H1 (cell line): ENCODE results near the gene ZNF496. TPM values are rescaled to one million over a fixed set of nuclear protein-coding genes. Genes with fewer than 3 reads are reported as not detected.

Source experiments
- ATF2 ChIP-seq: IDR thresholded peaks from 2 replicates; pipeline ENCODE4 v1.6.1; 2012; ENCODE audit warnings: low read length, inconsistent platforms
- BRCA1 ChIP-seq: IDR thresholded peaks from 2 replicates; pipeline ENCODE4 v1.6.1; 2012; ENCODE audit warnings: low read depth, low read length, improper control_type of control experiment
- CHD7 ChIP-seq: fragments of 300-600 bp; sonication (generic); IDR thresholded peaks from 2 replicates; pipeline ENCODE4 v1.7.1; 2012; ENCODE audit warnings: low read length, moderate library complexity, mild to moderate bottlenecking, inconsistent platforms; ENCODE audit not compliant: insufficient replicate concordance
- EP300 ChIP-seq, 2 experiments: IDR thresholded peaks; 1 replicate in 1 of 2; 2 replicates in 1 of 2; pipeline ENCODE4 v1.6.1; 2011 to 2012; ENCODE audit warnings: low read depth in 2 of 2, low read length in 2 of 2, mild to moderate bottlenecking in 2 of 2, borderline replicate concordance in 1 of 2, inconsistent platforms in 1 of 2, moderate library complexity in 1 of 2
- POLR2A ChIP-seq, 2 experiments: IDR thresholded peaks; 1 replicate in 1 of 2; 2 replicates in 1 of 2; pipeline ENCODE4 v1.6.1; 2011; ENCODE audit warnings: low read depth in 2 of 2, low read length in 2 of 2, mild to moderate bottlenecking in 2 of 2; ENCODE audit errors: control extremely low read depth in 1 of 2
- RXRA ChIP-seq: IDR thresholded peaks from 2 replicates; pipeline ENCODE4 v1.6.1; 2011; ENCODE audit warnings: low read depth, mild to moderate bottlenecking, low read length, moderate library complexity; ENCODE audit not compliant: insufficient read depth
- TBP ChIP-seq: IDR thresholded peaks from 2 replicates; pipeline ENCODE4 v1.6.1; 2011; ENCODE audit warnings: low read depth, low read length, improper control_type of control experiment
- TEAD4 ChIP-seq: IDR thresholded peaks from 2 replicates; pipeline ENCODE4 v1.6.1; 2012; ENCODE audit warnings: low read depth, low read length, inconsistent platforms, mixed read lengths
- YY1 ChIP-seq: IDR thresholded peaks from 2 replicates; pipeline ENCODE4 v1.6.1; 2011; ENCODE audit warnings: low read depth, mild to moderate bottlenecking, low read length
- ZNF274 ChIP-seq: IDR thresholded peaks from 2 replicates; pipeline ENCODE4 v1.7.0; 2012; ENCODE audit warnings: low read length, borderline replicate concordance; ENCODE audit errors: extremely low read depth
- polyA plus RNA-seq, 7 experiments: library from polyadenylated mRNA; depleted of rRNA in 3 of 7; stranded (reverse) in 5 of 7; unstranded in 2 of 7; fragments of >200 nt in 5 of 7; fragments of 200-250 nt in 2 of 7; gene quantifications; 1 replicate in 5 of 7; 2 replicates in 1 of 7; 4 replicates in 1 of 7; pipeline versions ENCODE4 v1.2.1 to v1.2.3, GENCODE V29; 2011 to 2013; ENCODE audit warnings: missing spikeins in 2 of 7, mixed read lengths in 2 of 7
- total RNA-seq: library from RNA; stranded (reverse); fragmentation: NEBNext Ultra II Directional; extraction: Animal tissue kit (Norgen Biotek cat#: 25700); gene quantifications from 2 replicates; pipeline ENCODE4 v1.2.1, GENCODE V29; 2021

ZNF496 gene
- total and polyA plus RNA-seq, 2 of the 8 experiments (the other 6 are each of a cell fraction or from before 2014, with no cell fraction given): 27.9 to 71.4 TPM

- TF ChIP-seq CHD7 (no peak), ZNF274 (no peak), POLR2A (IDR thresholded peaks at IDR 0.05; ENCODE audit: control extremely low read depth in 1 of 2, low read depth in 2 of 2, low read length in 2 of 2) (no peak), TEAD4 (no peak), RXRA (no peak), YY1 (no peak), TBP (no peak), EP300 (IDR thresholded peaks at IDR 0.05; ENCODE audit: borderline replicate concordance in 1 of 2, low read depth in 2 of 2, low read length in 2 of 2) (no peak), ATF2 (no peak), BRCA1 (no peak)
These were observed 14.0 kb downstream of the ZNF496 start (continued) for GRCh38 chr1:247317702-247318101.
